Endothelial cell of umbilical vein (primary cell): ENCODE measurements around the gene CAMK2G.

ENCODE experiments used
- CTCF ChIP-seq, 2 donors: IDR thresholded peaks; 1 replicate in 1 of 2; 2 replicates in 1 of 2; pipeline ENCODE4 v1.5.1; 2011; ENCODE audit warnings: low read length in 2 of 2, mild to moderate bottlenecking in 2 of 2, moderate library complexity in 2 of 2, control low read depth in 1 of 2, inconsistent platforms in 1 of 2, low read depth in 1 of 2; ENCODE audit not compliant: insufficient read depth in 1 of 2; ENCODE audit errors: extremely low read depth in 1 of 2
- EZH2 ChIP-seq: IDR thresholded peaks from 2 replicates; pipeline ENCODE4 v1.6.1; 2012; ENCODE audit warnings: borderline replicate concordance, low read depth, mild to moderate bottlenecking, moderate library complexity, low read length, inconsistent platforms; ENCODE audit not compliant: severe bottlenecking
- FOS ChIP-seq: IDR thresholded peaks from 2 replicates; pipeline ENCODE4 v1.6.1; 2011; ENCODE audit warnings: mild to moderate bottlenecking, low read length, moderate library complexity, borderline replicate concordance; ENCODE audit not compliant: insufficient read depth
- GATA2 ChIP-seq: IDR thresholded peaks from 2 replicates; pipeline ENCODE4 v1.7.0; 2011; ENCODE audit warnings: low read depth, mild to moderate bottlenecking, moderate library complexity, mixed read lengths, low read length; ENCODE audit not compliant: insufficient read length, insufficient read depth
- MAX ChIP-seq: IDR thresholded peaks from 2 replicates; pipeline ENCODE4 v1.6.1; 2011; ENCODE audit not compliant: insufficient read depth, insufficient read length
- POLR2A ChIP-seq: IDR thresholded peaks from 2 replicates; pipeline ENCODE4 v1.6.1; 2012; ENCODE audit warnings: low read depth, mild to moderate bottlenecking, control low read depth, low read length
- POLR2AphosphoS5 ChIP-seq: IDR thresholded peaks from 2 replicates; pipeline ENCODE4 v1.6.1; 2012; ENCODE audit warnings: low read depth, mild to moderate bottlenecking, control low read depth, low read length, moderate library complexity; ENCODE audit not compliant: insufficient read depth

- no peak for TF ChIP-seq MAX
- no peak for TF ChIP-seq CTCF (IDR thresholded peaks at IDR 0.05; ENCODE audit: extremely low read depth in 1 of 2, insufficient read depth in 1 of 2, low read depth in 1 of 2, low read length in 2 of 2)
- no peak for TF ChIP-seq POLR2A
- no peak for TF ChIP-seq EZH2
- TF ChIP-seq POLR2AphosphoS5: no peak
- TF ChIP-seq FOS: no peak
- TF ChIP-seq GATA2: no peak
These were observed 36.3 kb downstream of the CAMK2G start for GRCh38 chr10:73838008-73838567.
